Right ventricle myocardium superior (tissue), 1 donor: ENCODE measurements around the gene GFPT2. TPM values are rescaled to one million over a fixed set of nuclear protein-coding genes. Genes with fewer than 3 reads are reported as not detected.

Experiments
- ATAC-seq: fragments of 200-7000 bp; cut with Tn5 transposase; one replicate; pipeline ENCODE4 v1.9.1; 2020; ENCODE audit warnings: mild to moderate bottlenecking; ENCODE audit not compliant: poor library complexity
- DNase-seq: peaks from one replicate; pipeline ENCODE4 v3.0.0-alpha.2; 2020
- intact Hi-C: fragments of 100-400 bp; cut with DNase I; formaldehyde crosslinking; loops from one replicate; pipeline ENCODE4 v1.11.2; 2022
- total RNA-seq: library from RNA; stranded (reverse); fragmentation: NEBNext Ultra II Directional; extraction: Animal tissue kit (Norgen Biotek cat#: 25700); gene quantifications from one replicate; pipeline ENCODE4 v1.2.1, GENCODE V29; 2021
- donor health status: DM: no; HTN: yes; CAD: no; lungs with severe emphysema.

The GFPT2 gene
- total RNA-seq, 1 donor from 2014 or later, result 13.3 TPM

DNA sequence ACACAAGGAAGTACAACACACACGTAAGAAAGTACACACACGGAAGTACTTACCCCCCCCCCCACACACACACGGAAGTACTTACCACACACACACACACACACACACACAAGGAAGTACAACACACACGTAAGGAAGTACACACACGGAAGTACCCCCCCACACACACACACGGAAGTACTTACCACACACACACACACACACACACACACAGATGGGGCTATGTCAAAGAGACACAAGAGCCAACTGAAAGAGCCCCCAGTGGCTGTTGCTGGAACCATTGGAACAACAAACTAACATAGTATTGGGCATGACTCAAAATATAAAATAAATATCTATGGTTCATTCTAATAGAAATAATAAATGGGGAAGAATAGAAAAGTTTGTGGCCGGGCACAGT is 56.4 kb downstream of the GFPT2 start:
- ATAC-seq (no peak), DNase-seq (no peak)
- intact Hi-C loops, result no loop called here

DNA sequence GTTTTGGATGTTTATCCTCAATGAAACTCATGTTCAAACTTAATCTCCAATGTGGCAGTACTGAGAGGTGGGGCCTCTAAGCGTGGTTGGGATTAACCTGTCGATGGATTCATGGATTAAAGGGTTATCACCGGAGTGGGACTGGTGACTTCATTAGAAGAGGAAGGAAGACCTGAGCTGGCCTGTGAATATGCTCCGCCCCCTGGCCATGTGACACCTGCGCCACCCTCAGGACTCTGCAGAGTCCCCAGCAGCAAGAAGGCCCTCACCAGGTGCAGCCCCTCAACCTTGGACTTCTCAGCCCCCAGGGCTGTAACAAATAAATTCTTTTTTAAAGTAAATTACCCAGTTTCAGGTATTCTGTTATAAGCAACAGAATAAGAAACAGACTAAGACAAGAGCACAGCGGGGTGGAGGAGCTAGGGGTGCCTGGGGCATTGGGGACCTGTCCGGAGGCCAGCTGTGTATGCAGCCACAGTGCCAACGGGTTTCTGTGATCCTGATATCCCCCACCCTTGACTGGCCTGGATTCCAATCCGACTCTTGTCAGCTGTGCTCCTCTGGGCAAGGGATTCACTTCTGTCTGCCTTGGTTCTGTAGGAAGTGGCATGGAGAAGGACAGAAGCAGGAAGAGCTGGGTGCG is 58.1 kb downstream of the GFPT2 start:
- intact Hi-C loops, result loop anchor here (5.0 kb wide), 1 partner anchor 177 kb away; no protein-coding TSS in a partner anchor
- no peak for DNase-seq
- ATAC-seq, result no peak

DNA sequence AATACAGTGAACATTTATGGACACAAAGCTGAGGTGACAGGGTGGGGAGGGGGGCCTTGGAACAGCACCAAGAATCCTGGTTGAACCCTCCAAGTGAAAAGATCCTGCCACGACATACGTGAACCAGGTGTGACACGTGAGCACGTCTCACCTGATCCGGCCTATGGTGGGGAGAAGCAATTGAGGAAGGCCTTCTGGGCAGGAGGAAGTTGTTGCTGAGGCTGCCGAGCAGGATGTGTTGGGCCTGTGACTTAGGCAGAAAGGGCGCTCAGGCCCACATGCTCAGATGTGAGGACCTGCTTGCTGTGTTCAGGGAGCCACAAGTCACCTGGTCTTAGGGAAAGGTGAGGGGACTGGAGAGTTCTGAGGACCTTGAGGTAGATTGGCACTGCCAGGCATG is 58.7 kb downstream of the GFPT2 start:
- no peak for ATAC-seq
- intact Hi-C loops, result loop anchor here (5.0 kb wide), 1 partner anchor 178 kb away; no protein-coding TSS in a partner anchor
- no peak for DNase-seq

DNA sequence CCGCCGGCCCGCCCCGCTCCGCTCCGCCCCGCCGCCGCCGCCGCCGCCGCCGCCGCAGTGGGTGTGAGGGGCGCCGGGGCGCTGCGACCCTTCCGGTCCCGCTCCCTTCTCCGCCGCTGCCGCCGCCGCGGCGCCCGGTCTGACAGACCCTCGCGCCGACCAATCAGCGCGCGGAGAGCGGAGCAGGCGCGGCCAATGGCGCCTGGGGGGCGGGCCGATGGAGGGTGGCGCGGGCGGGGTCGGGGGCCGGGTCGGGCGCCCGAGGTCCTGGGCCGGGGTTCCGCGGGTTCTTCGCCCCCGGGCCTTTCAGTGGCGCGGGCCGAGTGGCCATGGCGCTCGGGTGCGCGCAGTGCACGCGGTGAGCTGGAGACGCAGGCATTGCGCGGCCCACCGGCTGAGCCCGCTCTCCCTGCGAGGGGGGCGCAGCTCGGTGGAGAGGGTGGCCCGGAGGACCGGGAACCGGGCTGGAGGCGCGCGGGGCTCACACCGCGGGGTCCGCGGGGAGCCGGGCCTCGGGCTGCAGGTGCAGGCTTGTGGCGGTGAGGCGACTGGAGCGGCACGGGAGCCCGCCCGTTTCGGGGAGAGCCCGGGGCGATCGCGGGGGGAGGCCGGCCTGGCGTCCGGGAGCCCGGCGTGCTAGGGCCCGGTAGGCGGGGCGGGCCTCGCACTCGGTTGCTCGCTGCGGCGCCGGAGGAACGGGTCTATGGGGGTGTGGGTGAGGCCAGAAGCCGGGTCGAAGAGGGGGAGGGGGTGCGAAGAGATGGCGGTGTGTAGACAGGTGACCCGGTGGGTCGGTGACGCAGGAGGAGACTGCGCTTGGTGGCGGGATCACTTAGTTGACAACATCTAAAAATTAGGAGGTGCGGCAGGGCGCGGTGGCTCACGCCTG is 60.9 kb downstream of the GFPT2 start, which contains the start of gene MAPK9:
Gene MAPK9, minus strand, starts transcription at position 141 of the 889 bp plus-strand sequence. CDS start 11,522 bp downstream, outside the sequence.
- ATAC-seq, result peak; percentile 94
- intact Hi-C loops, result loop anchor here (5.0 kb wide), 1 partner anchor 180 kb away; no protein-coding TSS in a partner anchor

DNA sequence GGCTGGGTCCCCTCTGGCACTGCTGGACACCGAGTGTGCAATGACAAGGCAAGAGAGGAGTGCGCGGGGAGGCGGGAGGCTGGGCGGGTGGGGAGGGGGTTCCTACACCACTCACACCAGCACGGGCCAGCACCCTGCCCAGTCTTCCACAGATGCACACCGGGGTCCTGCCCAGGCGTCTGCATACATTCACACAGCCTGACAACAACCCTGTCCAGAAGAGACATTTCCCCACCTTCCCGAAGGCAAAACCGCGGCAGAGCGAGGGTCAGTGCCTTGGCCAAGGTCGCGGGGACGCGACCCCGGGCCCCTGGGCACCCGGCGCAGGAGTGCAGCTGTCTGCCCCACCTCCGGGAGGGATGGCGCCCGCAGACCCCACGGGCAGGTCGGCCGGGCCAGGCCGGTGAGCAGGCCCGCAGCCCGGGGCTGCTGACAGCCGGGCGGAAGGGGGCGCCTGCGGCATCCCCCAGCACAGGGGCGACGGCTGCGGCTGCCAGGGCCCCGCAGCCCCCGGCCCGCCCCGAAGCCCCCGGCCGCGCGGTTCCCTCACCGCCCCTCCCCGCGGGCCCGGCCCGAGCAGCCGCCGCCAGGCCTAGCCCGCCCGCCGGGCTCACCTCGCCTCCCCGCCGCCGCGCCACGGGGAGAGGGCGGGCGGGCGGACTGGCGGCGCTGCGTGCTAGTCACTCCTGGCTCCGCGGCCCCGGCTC is 61.7 kb downstream of the GFPT2 start:
- intact Hi-C loops, result loop anchor here (5.0 kb wide), 1 partner anchor 181 kb away; no protein-coding TSS in a partner anchor
- ATAC-seq, result no peak

More for the DNA sequence above, 60.9 kb downstream of the GFPT2 start, which contains the start of gene MAPK9:
- DNase-seq, result peak; percentile 91

DNA sequence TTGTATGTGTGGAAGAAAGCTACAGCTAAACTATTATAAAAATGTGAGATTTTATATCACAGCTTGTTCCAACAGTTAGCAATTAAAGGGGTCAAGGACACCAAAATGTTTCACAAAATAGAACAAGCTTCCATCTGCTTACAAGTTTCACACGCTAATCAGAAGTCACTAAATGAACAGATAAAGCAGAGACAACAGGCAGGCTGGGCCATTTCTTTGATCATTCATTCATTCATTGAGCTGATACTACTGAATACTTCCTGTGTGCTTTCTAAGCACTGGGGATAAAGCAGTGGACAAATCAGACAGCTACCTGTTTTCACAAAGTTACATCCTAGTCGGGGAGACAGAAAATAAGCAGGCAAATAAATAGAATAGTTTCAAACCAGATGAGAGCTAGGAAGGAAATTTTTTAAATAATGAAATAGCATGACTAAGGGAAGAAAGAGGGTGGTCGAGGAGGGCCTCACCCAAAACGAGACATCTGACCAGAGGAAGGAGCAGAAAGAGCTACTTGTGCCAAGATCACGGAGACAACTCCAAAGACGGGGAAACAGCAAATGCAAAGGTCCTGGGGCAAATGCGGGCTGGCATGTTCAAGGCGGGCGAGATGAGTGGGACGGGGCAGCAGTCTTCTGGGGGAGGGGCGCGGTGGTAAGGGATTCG is 62.4 kb downstream of the GFPT2 start:
- ATAC-seq (no peak), DNase-seq (no peak)
- intact Hi-C loops, result loop anchor here (5.0 kb wide), 1 partner anchor 182 kb away; no protein-coding TSS in a partner anchor

More for the DNA sequence above, 61.7 kb downstream of the GFPT2 start:
- DNase-seq, result peak; percentile 48

DNA sequence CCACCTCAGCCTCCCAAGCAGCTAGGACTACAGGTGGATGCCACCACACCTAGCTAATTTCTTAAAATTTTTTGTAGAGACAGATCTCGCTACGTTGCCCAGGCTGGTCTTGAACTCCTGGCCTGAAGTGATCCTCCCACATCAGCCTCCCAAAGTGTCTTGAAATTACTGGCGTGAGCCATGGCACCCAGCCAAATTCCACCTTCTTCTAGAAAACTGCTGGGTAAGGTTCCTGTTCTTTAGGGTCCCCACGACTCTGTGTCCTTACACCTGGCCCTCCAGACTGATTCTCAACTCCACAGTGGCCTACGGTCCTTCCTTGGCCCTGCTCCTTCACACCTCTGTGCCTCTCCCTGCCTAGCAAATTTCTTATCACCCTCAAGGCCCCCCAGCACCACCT is 63.2 kb downstream of the GFPT2 start:
- intact Hi-C loops, result loop anchor here (5.0 kb wide), 1 partner anchor 182 kb away; no protein-coding TSS in a partner anchor
- DNase-seq (no peak), ATAC-seq (no peak)

DNA sequence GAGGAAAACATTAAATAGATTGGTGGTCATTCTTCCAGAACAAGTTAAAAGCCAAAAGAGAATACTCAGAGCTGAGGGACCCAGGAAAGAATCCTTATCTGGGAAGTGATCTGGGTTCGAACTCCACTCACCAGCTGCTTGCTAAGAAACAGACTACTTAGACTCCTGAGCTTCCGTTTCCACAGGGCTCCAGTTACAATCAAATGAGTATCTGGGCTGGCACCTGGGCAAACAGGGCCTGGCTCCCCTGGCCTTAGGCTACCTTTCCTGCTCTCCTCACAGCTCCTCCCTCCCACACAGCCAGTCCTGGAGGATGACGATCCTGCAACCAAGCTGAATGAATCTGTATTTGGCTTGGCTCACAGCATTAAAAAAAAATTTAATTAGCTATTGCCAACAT is 63.7 kb downstream of the GFPT2 start:
- DNase-seq, result no peak
- intact Hi-C loops, result no loop called here
- no peak for ATAC-seq

DNA sequence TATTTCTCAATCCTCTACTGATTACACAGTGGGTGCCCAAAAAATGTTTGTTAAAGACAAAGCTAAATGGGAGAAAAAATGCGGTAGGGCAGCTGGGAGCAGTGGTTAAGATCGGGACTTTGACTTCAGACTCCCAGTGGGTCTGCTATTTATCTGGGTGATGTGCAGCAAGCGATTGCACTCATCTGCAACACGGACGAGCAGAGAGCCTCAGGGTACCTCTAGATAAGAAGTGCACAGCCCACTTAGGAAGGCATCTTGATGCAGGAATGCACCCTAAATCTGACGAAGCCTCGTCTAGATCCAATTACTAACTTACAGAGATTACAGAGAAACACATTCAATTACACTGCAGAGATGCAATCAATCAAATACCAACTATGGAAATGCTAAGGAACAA is 65.3 kb downstream of the GFPT2 start:
- DNase-seq (no peak), ATAC-seq (no peak)
- intact Hi-C loops, result no loop called here

DNA sequence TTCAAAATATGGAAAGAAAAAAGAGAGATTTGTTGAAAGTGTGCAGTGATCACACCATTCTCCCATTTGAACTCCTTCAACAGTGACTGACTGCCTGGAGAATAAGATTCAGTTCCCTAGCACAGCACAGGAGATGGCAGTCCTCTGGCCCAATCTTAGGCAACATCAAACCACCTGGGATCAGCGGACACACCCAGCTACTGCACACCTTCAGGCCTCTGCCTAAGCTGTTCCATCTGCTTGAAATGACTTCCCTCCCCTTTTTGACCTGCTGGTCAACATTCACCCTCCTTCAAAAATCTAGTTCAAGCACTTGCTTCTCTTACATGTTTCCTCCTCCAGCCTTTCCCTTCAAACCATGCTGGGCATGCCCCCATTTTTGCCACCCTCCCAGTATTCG is 65.7 kb downstream of the GFPT2 start:
- intact Hi-C loops, result no loop called here
- ATAC-seq (no peak), DNase-seq (no peak)

DNA sequence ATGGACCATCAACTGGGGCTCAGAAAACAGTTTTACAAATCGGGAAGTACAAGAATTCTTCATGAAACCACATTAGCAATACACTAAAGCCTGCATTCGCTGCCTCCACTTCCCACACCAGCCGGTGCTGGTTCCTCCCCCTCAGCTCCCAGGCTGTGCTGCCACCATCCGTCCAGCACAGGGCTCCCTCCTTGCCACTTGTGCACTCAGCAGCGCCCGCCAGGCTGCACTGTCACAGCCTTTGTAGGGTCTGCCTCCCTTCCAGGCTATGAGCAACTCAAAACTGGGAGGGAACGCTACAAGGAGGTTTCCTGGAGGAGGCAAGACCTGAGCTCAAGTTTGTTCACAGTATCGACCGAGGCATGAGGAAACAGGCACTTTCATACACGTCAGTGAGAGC is 69.0 kb downstream of the GFPT2 start:
- intact Hi-C loops, result no loop called here
- DNase-seq (no peak), ATAC-seq (peak; percentile 34)

DNA sequence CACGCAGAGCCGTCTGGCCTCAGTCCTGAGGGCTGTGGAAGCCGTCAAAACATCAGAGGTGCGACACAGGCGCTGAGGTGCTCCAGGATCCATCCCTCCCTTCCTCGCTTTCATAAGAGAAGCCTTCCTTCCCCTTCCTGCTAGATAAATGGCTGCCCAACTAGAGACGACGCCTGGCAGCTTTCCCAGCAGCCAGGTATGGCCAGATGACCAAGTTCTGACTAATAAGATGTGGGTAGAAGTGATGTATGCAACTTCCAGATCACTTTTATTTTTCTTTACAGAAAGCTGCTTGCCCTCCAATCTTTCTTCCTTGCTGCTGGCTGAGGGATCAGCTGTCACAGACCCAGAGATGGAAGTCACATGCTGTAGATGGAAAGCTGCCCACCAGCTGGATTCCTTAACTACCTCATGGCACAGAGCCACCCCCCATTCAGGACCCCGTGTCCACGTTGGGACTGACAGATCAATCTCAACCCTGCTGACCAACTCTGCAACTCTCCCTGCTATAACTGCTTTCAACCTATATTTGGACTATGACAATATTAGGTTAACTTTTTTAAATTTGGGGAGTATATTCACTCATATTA is 70.0 kb downstream of the GFPT2 start:
- ATAC-seq (no peak), DNase-seq (no peak)
- intact Hi-C loops, result no loop called here

DNA sequence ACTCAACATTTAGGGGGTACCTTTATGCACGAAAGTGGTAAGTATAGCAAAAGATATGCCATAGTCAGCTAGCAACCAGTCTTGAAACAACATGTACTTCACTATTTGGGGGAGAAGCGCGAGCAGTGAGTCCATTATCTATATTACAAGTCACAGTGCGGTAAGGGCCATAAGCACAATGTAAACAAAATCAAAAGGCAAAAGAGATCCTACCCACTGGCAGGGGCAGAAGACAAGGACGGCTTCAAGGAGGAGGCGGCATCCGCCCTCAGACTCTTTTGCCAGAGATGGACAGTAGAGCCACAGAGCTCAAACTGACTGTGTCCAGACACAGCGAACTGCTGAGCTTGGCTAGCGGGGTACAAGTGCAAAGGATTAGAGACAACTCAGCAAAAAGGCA is 70.9 kb downstream of the GFPT2 start:
- ATAC-seq (no peak), DNase-seq (no peak)
- intact Hi-C loops, result no loop called here

DNA sequence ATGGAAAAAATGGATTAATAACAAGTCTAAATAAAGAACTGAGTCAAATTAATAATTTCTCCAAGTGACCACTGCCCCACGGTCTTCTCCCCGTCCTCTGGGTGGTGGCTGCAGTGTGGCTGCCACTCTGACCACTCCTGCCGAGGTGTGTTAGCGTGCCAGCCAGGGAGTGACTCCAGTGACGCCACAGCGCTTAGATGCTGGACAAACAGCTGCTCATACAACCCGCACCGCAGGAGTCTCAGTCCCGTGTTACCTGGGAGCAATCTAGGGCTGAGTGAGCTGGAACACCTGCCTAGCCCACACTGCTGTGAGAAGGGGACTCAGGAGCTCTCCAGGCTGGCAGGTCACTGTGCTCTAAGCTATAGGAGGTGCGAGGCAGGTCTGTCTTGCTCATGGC is 71.4 kb downstream of the GFPT2 start:
- intact Hi-C loops, result no loop called here
- no peak for ATAC-seq
- DNase-seq, result no peak

DNA sequence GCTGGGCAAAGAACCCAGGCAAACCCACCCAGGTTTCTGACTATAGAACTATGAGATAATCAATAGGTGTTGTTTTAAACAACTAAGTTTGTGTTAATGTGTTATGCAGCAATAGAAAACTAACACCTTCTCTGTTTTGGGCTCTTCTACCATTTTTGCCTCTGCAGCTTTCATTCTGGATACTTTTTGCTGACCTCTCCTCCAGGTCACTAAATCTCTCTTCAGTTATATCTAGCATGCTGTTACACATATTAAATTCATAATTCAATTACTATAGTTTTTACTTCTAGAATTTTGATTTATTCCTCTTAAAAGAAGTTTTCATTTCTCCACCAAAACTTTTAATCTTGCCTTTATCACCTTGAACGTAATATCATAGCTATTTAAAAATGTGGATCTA is 78.4 kb downstream of the GFPT2 start:
- ATAC-seq (no peak), DNase-seq (no peak)
- intact Hi-C loops, result no loop called here

DNA sequence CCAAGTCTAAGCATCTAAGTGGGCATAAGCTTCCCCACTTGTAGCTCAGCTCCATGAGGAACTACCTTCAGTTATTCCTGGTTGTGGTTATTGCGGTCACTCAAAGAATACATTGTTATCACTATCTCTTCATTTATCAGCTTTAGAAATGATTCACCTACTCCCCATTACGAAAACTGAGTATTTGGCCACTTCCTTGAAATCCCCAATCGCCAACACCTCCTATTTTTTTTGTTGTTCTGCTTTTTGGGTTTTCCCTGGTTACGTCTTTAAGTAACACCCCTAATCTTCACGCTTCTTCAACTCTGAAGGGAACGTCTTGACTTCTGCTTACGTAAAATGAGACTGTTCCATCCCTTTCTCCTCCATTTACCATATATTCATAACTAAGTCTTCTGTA is 81.9 kb downstream of the GFPT2 start:
- intact Hi-C loops, result no loop called here
- DNase-seq (no peak), ATAC-seq (no peak)

DNA sequence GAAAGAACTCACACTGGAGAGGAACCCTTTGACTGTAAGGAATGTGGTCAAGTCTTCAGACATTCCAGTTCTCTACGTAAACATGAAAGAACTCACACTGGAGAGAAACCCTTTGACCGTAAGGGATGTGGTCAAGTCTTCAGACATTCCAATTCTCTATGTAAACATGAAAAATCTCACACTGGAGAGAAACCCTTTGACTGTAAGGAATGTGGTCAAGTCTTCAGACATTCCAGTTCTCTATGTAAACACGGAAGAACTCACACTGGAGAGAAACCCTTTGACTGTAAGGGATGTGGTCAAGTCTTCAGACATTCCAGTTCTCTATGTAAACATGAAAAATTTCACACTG is 93.9 kb downstream of the GFPT2 start:
- ATAC-seq (no peak), DNase-seq (no peak)
- intact Hi-C loops, result no loop called here
